Measurements from ENCODE around the gene TRIO.

Gene TRIO

GRCh38 chr5:14483504-14484157, 340.5 kb downstream of the TRIO start:
- Histone ChIP-seq H3K36me3 (ENCODE audit: control insufficient read depth, insufficient read depth, low read length) (peaks cover 8% of the 10 kb centered on the region), H3K27me3 (ENCODE audit: control insufficient read depth, insufficient read depth, low read length) (no peaks in the 10 kb centered on the region), H3K4me1 (ENCODE audit: control insufficient read depth, insufficient read depth, low read length) (no peaks in the 10 kb centered on the region), H3K9me3 (ENCODE audit: control insufficient read depth, low read length) (no peaks in the 10 kb centered on the region), H3K9ac (ENCODE audit: low read length) (no peak overlapping the region), H3K4me3 (ENCODE audit: low read length) (no peak overlapping the region)

GRCh38 chr5:14486486-14486885, 343.3 kb downstream of the TRIO start:
- peaks cover 8% of the 10 kb centered on the region for H3K36me3 ChIP-seq (ENCODE audit: control insufficient read depth, insufficient read depth, low read length)
- H3K4me3 ChIP-seq (ENCODE audit: low read length), result no peak overlapping the region
- H3K4me1 ChIP-seq (ENCODE audit: control insufficient read depth, insufficient read depth, low read length), result peaks cover 6% of the 10 kb centered on the region
- H3K9me3 ChIP-seq (ENCODE audit: control insufficient read depth, low read length), result no peaks in the 10 kb centered on the region
- H3K27me3 ChIP-seq (ENCODE audit: control insufficient read depth, insufficient read depth, low read length), result no peaks in the 10 kb centered on the region
- H3K9ac ChIP-seq (ENCODE audit: low read length), result no peak overlapping the region

- H3K9ac ChIP-seq (ENCODE audit: low read length), result no peak overlapping the region
- no peak overlapping the region for H3K4me3 ChIP-seq (ENCODE audit: low read length)
- no peaks in the 10 kb centered on the region for H3K27me3 ChIP-seq (ENCODE audit: control insufficient read depth, insufficient read depth, low read length)
- no peaks in the 10 kb centered on the region for H3K9me3 ChIP-seq (ENCODE audit: control insufficient read depth, low read length)
- peaks cover 6% of the 10 kb centered on the region for H3K4me1 ChIP-seq (ENCODE audit: control insufficient read depth, insufficient read depth, low read length)
- H3K36me3 ChIP-seq (ENCODE audit: control insufficient read depth, insufficient read depth, low read length), result peaks cover 8% of the 10 kb centered on the region
These were observed 344.1 kb downstream of the TRIO start for GRCh38 chr5:14486996-14487896.

DNA sequence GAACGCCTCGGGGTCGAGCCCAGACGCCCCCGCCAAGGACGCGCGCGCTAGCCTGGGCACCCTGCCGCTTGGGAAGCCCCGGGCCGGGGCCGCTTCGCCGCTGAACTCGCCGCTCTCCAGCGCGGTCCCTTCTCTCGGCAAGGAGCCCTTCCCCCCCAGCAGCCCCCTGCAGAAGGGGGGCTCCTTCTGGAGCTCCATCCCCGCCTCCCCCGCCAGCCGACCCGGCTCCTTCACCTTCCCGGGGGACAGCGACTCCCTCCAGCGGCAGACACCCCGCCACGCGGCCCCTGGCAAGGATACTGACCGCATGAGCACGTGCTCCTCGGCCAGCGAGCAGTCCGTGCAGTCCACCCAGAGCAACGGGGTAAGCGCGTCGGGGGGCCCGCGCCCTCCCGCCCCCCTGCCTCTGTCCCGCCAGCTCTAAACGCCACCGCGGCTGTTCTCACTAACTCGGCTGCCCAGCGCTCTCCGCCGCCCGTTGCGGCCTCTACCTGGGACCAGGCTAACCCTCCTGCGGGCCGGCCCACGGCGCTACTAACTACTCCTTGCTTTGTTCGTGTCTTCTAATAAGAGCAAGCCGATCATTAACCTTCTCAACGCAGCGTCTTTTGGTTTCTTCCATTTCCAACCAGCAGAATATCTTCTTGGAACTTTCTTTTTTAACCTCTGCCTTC, 344.9 kb downstream of the TRIO start:
- Histone ChIP-seq H3K9me3 (ENCODE audit: control insufficient read depth, low read length) (no peaks in the 10 kb centered on the region), H3K4me3 (ENCODE audit: low read length) (no peak overlapping the region), H3K4me1 (ENCODE audit: control insufficient read depth, insufficient read depth, low read length) (peaks cover 6% of the 10 kb centered on the region), H3K9ac (ENCODE audit: low read length) (no peak overlapping the region), H3K36me3 (ENCODE audit: control insufficient read depth, insufficient read depth, low read length) (peaks cover 8% of the 10 kb centered on the region), H3K27me3 (ENCODE audit: control insufficient read depth, insufficient read depth, low read length) (no peaks in the 10 kb centered on the region)

- Histone ChIP-seq H3K9me3 (ENCODE audit: control insufficient read depth, low read length) (no peaks in the 10 kb centered on the region), H3K4me1 (ENCODE audit: control insufficient read depth, insufficient read depth, low read length) (peaks cover 6% of the 10 kb centered on the region), H3K27me3 (ENCODE audit: control insufficient read depth, insufficient read depth, low read length) (no peaks in the 10 kb centered on the region), H3K36me3 (ENCODE audit: control insufficient read depth, insufficient read depth, low read length) (peaks cover 1% of the 10 kb centered on the region), H3K9ac (ENCODE audit: low read length) (no peak overlapping the region), H3K4me3 (ENCODE audit: low read length) (no peak overlapping the region)
These were observed 345.6 kb downstream of the TRIO start for GRCh38 chr5:14488709-14489108.

DNA sequence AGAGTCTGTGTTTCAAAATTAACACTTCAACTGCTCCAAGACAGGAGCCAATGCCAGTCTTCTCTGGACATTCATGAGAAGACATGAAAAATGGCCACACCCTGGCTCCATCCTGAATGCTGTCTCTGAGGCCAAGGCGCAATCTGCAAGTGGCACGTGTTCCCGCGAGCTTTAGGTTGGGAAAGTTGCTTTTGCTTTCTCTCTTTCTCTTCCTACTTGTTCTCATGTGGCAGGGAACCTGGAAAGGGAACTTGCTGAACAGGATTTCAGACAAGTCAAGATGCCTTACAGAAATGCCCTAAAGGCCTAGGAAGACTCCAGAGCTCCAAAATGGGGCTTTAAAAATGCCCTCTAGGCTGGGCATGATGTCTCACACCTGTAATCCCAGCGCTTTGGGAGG, 346.5 kb downstream of the TRIO start:
- Histone ChIP-seq H3K4me3 (ENCODE audit: low read length) (no peak overlapping the region), H3K36me3 (ENCODE audit: control insufficient read depth, insufficient read depth, low read length) (no peaks in the 10 kb centered on the region), H3K9ac (ENCODE audit: low read length) (no peak overlapping the region), H3K4me1 (ENCODE audit: control insufficient read depth, insufficient read depth, low read length) (peaks cover 6% of the 10 kb centered on the region), H3K9me3 (ENCODE audit: control insufficient read depth, low read length) (no peaks in the 10 kb centered on the region), H3K27me3 (ENCODE audit: control insufficient read depth, insufficient read depth, low read length) (no peaks in the 10 kb centered on the region)

- H3K4me3 ChIP-seq (ENCODE audit: low read length), result no peak overlapping the region
- H3K36me3 ChIP-seq (ENCODE audit: control insufficient read depth, insufficient read depth, low read length), result no peaks in the 10 kb centered on the region
- no peaks in the 10 kb centered on the region for H3K27me3 ChIP-seq (ENCODE audit: control insufficient read depth, insufficient read depth, low read length)
- H3K4me1 ChIP-seq (ENCODE audit: control insufficient read depth, insufficient read depth, low read length), result peaks cover 6% of the 10 kb centered on the region
- no peaks in the 10 kb centered on the region for H3K9me3 ChIP-seq (ENCODE audit: control insufficient read depth, low read length)
- no peak overlapping the region for H3K9ac ChIP-seq (ENCODE audit: low read length)
These were observed 347.2 kb downstream of the TRIO start for GRCh38 chr5:14490309-14490711.

DNA sequence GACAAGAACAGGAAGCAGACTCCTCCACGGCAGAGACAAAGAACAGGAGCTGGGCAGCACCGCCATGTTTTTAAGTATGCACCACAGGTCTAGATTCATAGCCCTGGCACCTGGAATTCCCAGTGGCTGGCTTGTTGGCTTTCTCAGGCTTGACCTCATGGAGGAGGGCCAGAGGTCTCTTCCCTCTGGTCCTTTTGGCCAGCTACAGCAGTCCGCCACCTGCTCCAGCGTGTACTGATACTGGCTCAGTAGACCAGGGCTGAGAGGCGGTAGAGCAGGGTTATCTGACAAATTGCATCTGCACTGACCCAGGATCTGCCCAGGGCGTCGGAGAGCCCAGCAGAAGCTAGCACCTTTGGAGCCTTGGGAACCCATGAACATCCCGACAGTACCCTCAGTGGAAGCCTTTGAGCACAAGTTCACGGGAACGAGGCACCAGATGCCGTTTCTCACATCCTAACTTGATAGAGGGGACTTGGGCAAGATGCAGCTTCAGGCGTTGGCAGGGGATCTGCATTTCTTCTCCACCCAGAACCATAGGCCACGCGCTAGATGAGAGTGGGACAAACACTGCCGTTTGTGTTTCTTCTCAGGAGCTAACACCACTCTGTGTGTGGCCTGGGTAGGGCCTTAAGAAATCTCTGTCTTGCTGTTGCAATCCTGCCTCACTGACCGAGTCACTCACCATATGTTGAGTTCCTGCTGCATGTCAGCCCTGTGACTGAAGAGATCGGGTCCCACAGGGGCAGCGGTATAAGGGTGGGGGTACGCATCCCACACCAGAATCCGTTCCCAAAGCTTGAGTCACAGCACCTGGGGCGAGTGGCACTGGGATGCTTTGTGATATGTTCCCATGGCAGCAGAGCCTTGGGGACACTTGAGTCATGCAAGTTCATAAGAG, 348.1 kb downstream of the TRIO start:
- Histone ChIP-seq H3K36me3 (ENCODE audit: control insufficient read depth, insufficient read depth, low read length) (no peaks in the 10 kb centered on the region), H3K4me3 (ENCODE audit: low read length) (no peak overlapping the region), H3K27me3 (ENCODE audit: control insufficient read depth, insufficient read depth, low read length) (no peaks in the 10 kb centered on the region), H3K4me1 (ENCODE audit: control insufficient read depth, insufficient read depth, low read length) (peaks cover 6% of the 10 kb centered on the region), H3K9me3 (ENCODE audit: control insufficient read depth, low read length) (no peaks in the 10 kb centered on the region), H3K9ac (ENCODE audit: low read length) (no peak overlapping the region)

GRCh38 chr5:14492331-14492964, 349.3 kb downstream of the TRIO start:
- H3K36me3 ChIP-seq (ENCODE audit: control insufficient read depth, insufficient read depth, low read length), result no peaks in the 10 kb centered on the region
- H3K9me3 ChIP-seq (ENCODE audit: control insufficient read depth, low read length), result no peaks in the 10 kb centered on the region
- no peak overlapping the region for H3K9ac ChIP-seq (ENCODE audit: low read length)
- no peak overlapping the region for H3K4me3 ChIP-seq (ENCODE audit: low read length)
- H3K27me3 ChIP-seq (ENCODE audit: control insufficient read depth, insufficient read depth, low read length), result no peaks in the 10 kb centered on the region
- peaks cover 6% of the 10 kb centered on the region for H3K4me1 ChIP-seq (ENCODE audit: control insufficient read depth, insufficient read depth, low read length)

- no peaks in the 10 kb centered on the region for H3K9me3 ChIP-seq (ENCODE audit: control insufficient read depth, low read length)
- no peaks in the 10 kb centered on the region for H3K27me3 ChIP-seq (ENCODE audit: control insufficient read depth, insufficient read depth, low read length)
- peaks cover 5% of the 10 kb centered on the region for H3K36me3 ChIP-seq (ENCODE audit: control insufficient read depth, insufficient read depth, low read length)
- H3K9ac ChIP-seq (ENCODE audit: low read length), result no peak overlapping the region
- peaks cover 3% of the 10 kb centered on the region for H3K4me1 ChIP-seq (ENCODE audit: control insufficient read depth, insufficient read depth, low read length)
- H3K4me3 ChIP-seq (ENCODE audit: low read length), result no peak overlapping the region
These were observed 352.2 kb downstream of the TRIO start for GRCh38 chr5:14495301-14495700.

DNA sequence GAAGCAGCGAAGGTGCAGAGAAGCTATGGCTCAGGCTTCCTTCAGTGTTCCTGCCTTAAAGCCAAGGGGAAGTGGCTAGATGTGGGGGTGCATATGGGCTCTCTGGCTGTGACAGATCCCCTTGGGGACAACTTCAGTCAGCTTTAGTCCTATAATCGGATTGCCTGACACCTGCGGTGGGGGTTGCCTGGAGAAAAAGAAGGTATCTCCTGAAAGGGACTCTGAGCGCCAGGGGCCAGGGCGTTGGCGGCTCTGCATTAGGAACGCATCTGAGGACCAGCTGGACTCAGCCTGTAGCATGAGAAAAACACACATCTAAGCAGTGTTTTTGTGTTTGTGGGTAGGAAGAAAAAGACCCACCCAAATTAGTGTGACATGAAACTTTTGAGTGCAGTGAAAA, 354.2 kb downstream of the TRIO start:
- Histone ChIP-seq H3K4me3 (ENCODE audit: low read length) (no peak overlapping the region), H3K27me3 (ENCODE audit: control insufficient read depth, insufficient read depth, low read length) (no peaks in the 10 kb centered on the region), H3K9ac (ENCODE audit: low read length) (no peak overlapping the region), H3K36me3 (ENCODE audit: control insufficient read depth, insufficient read depth, low read length) (peaks cover 5% of the 10 kb centered on the region), H3K9me3 (ENCODE audit: control insufficient read depth, low read length) (no peaks in the 10 kb centered on the region), H3K4me1 (ENCODE audit: control insufficient read depth, insufficient read depth, low read length) (no peaks in the 10 kb centered on the region)
